ENCODE measurements around the gene FES. TPM values are rescaled to one million over a fixed set of nuclear protein-coding genes. Genes with fewer than 3 reads are reported as not detected.
"Not testable (repeated sequence)": the region's sequence is repeated elsewhere in the genome, so short reads cannot be mapped to it uniquely, and the experiment has no call there.

The FES gene
- total RNA-seq, 6 experiments from 2014 or later, result 0.41 to 1.4 (median 1.1) TPM

DNA sequence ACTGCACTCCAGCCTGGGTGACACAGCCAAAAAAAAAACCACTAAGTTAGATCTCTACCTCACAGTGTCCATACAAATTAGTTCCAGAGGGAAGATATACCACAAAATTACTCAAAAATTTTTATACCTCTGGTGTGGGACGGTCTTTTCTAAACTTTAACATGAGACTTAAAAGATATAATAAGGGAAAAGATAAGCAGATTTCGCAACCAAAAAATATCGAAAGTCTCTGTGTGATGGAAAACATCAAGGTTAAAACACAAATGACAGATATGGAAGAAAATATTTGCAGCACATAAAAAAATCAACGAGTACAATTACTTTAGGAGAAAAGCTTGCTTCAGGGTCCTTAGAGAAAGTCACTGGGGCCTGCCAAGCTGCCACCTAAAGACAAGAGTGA lies 37.6 kb downstream of the FES start:
- Mint-ChIP-seq H3K36me3 (ENCODE audit: low read depth) (peaks cover 5% of the 10 kb centered on the region), H3K4me1 (ENCODE audit: low read depth) (no peaks in the 10 kb centered on the region), H3K27me3 (ENCODE audit: insufficient read depth) (no peaks in the 10 kb centered on the region), H3K9me3 (no peaks in the 10 kb centered on the region), H3K27ac (no peak overlapping the region), H3K4me3 (no peak overlapping the region)
- TF ChIP-seq, protein P1, sequence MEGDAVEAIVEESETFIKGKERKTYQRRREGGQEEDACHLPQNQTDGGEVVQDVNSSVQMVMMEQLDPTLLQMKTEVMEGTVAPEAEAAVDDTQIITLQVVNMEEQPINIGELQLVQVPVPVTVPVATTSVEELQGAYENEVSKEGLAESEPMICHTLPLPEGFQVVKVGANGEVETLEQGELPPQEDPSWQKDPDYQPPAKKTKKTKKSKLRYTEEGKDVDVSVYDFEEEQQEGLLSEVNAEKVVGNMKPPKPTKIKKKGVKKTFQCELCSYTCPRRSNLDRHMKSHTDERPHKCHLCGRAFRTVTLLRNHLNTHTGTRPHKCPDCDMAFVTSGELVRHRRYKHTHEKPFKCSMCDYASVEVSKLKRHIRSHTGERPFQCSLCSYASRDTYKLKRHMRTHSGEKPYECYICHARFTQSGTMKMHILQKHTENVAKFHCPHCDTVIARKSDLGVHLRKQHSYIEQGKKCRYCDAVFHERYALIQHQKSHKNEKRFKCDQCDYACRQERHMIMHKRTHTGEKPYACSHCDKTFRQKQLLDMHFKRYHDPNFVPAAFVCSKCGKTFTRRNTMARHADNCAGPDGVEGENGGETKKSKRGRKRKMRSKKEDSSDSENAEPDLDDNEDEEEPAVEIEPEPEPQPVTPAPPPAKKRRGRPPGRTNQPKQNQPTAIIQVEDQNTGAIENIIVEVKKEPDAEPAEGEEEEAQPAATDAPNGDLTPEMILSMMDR (IDR thresholded peaks at IDR 0.05), result no peak
- no peak for DNase-seq

DNA sequence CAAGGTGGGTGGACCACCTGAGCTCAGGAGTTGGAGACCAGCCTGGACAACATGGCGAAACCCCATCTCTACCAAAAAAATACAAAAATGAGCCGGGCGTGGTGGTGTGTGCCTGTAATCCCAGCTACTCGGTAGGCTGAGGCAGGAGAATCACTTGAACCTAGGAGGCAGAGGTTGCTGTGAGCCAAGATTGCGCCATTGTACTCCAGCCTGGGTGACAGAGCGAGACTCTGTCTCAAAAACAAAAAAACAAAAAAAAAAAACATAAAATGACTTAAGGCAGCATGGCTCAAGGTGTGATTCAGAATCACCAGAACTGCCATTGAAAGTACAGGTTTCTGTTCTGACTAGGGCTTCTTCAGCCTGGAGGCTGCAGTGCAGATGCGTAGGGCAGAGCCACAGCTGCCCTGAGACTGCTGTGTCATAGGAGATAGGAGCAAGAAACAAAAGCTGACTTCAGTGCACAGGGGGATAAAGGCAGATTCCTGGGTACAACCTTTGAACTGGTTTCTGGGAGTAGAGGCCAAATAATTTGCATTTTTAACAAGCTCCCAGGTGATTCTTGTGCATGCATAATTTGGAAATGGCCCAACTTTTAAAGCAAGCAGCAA lies 38.5 kb downstream of the FES start:
- H3K4me1 Mint-ChIP-seq (ENCODE audit: low read depth), result not testable (repeated sequence)

DNA sequence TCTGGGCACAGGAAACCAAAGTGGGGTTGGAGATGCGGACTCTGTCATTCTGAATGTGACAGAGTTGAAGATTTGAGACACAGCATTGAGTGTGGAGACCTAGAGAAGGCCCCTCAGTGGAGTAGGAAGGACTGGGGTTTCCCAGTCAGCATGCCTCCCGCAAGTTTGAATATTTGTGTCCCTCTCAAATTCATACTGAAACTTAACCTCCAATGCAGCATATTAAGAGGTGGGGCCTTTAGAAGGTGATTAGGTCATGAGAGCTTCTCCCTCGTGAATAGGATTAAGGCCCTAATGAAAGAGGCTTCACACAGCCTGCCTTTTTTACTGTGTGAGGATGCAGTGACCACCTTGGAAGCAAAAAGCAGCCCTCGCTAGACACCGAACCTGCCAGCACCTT lies 40.1 kb downstream of the FES start:
- Mint-ChIP-seq H3K4me1 (ENCODE audit: low read depth) (peaks cover 2% of the 10 kb centered on the region; the same call in 1 of the 2 replicates), H3K9me3 (no peaks in the 10 kb centered on the region), H3K36me3 (ENCODE audit: low read depth) (no peaks in the 10 kb centered on the region; the same call in 1 of the 2 replicates), H3K4me3 (no peak overlapping the region), H3K27me3 (ENCODE audit: insufficient read depth) (no peaks in the 10 kb centered on the region), H3K27ac (no peak overlapping the region)
- DNase-seq, result no peak
- TF ChIP-seq, protein P1 (IDR thresholded peaks at IDR 0.05), result no peak

More for the DNA sequence above, 38.5 kb downstream of the FES start:
- H3K27ac Mint-ChIP-seq; H3K9me3 Mint-ChIP-seq; H3K4me3 Mint-ChIP-seq; H3K36me3 Mint-ChIP-seq (ENCODE audit: low read depth); H3K27me3 Mint-ChIP-seq (ENCODE audit: insufficient read depth); DNase-seq: not testable (repeated sequence)

DNA sequence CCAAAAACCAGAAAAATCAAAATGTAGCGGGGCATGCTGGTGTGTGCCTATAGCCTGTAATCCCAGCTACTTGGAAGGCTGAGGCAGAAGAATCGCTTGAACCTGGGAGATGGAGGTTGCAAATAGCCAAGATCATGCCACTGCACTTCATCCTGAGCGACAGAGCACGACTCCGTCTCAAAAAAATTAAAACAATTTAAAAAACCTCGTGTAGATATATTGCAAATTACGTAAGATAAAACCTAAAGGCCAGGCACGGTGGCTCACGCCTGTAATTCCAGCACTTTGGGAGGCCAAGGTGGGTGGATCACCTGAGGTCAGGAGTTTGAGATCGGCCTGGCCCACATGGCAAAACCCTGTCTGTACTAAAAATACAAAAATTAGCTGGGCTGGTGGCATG lies 42.5 kb downstream of the FES start:
- not testable (repeated sequence) for H3K9me3 Mint-ChIP-seq; H3K27ac Mint-ChIP-seq; H3K36me3 Mint-ChIP-seq (ENCODE audit: low read depth); DNase-seq; H3K4me3 Mint-ChIP-seq; H3K27me3 Mint-ChIP-seq (ENCODE audit: insufficient read depth)
- peaks cover 25% of the 10 kb centered on the region for H3K4me1 Mint-ChIP-seq (ENCODE audit: low read depth)

DNA sequence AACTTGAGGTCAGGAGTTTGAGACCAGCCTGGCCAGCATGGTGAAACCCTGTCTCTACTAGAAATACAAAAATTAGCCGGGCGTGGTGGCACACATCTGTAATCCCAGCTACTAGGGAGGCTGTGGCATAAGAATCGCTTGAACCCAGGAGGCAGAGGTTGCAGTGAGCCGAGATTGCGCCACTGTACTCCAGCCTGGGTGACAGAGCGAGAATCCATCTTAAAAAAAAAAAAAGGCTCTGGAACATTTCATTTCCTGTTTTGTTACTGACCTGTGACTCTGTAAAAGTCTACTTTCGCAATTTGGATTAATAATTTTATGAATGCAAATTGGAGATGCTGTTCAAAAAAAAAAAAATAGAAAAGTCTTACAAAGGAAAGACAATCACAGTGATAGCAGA lies 43.8 kb downstream of the FES start:
- H3K27ac Mint-ChIP-seq; H3K27me3 Mint-ChIP-seq (ENCODE audit: insufficient read depth); DNase-seq; H3K4me3 Mint-ChIP-seq; H3K9me3 Mint-ChIP-seq; H3K36me3 Mint-ChIP-seq (ENCODE audit: low read depth): not testable (repeated sequence)
- H3K4me1 Mint-ChIP-seq (ENCODE audit: low read depth), result peaks cover 33% of the 10 kb centered on the region

DNA sequence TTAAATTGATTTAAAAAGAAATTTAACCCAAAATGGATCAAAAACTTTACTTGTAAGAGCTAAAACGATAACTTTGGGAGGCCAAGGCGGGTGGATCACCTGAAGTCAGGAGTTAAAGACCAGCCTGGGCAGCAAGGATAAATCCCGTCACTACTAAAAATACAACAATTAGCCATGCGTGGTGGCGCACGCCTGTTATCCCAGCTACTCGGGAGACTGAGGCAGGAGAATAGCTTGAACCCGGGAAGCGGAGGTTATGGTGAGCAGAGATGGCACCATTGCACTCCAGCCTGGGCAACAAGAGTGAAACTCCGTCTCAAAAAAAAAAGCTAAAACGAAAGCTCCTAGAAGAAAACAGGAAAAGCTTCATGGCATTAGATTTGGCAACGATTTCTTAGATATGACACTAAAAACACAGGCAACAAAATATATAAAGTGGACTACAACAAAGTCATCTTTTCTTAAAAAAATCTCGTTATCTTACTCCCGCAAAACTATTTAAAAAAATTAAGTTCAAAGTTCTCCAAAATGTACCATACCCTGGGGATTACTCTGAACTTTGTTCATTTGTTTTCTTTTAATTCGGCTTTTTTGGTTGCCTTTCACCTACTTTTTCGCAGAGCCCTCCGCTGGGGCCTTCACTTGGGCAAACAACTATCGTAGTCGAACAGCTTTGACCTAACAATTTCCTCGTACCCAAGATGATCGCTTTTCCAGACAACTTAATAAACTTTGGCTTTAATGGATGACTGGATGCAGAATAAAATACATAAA lies 45.1 kb downstream of the FES start:
- Mint-ChIP-seq H3K4me1 (ENCODE audit: low read depth) (peaks cover 39% of the 10 kb centered on the region), H3K36me3 (ENCODE audit: low read depth) (no peaks in the 10 kb centered on the region), H3K9me3 (no peaks in the 10 kb centered on the region), H3K27me3 (ENCODE audit: insufficient read depth) (no peaks in the 10 kb centered on the region; the same call in 1 of the 2 replicates), H3K27ac (peak overlapping the region; percentile 92), H3K4me3 (peak overlapping the region; percentile 87)
- TF ChIP-seq, protein P1 (IDR thresholded peaks at IDR 0.05), result no peak
- no peak for DNase-seq

DNA sequence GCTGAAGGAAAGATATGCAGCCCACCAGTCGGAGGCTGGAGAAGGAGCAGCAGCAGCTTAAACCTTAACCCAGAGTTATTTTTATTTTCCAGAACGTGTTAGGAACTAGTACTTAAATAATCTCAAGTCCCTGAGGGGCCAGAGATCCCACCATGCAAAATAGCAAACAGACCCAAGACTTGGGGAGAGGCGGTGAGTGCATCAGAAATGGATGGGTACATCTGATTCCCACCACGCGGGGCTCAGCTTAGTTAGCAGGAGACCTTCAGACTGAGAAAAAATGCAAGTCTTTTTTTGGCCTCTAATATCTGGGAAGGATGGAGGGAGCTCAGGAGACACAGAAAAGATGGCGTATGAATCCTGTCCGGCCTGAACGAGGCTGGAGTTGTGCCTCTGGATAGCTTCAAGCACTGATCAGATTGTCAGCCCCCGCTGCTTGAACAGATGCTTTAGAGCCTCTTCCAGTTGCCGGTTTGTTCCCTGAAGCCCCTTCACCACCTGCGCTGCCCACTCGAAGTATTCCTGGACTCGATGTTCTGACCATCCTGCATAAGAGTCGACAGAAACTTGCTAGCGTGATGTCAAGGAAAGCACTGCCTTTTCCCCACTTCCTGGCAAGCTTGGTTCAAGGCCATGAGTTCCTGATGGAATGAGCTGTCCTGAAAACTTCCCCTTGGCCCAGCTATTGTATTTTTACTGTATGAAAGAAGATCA lies 46.7 kb downstream of the FES start:
- H3K9me3 Mint-ChIP-seq, result no peaks in the 10 kb centered on the region
- no peak for DNase-seq
- H3K4me3 Mint-ChIP-seq, result peak overlapping the region; percentile 94
- H3K27me3 Mint-ChIP-seq (ENCODE audit: insufficient read depth), result peaks cover under 1% of the 10 kb centered on the region; the same call in 1 of the 2 replicates
- peaks cover 2% of the 10 kb centered on the region; the same call in 1 of the 2 replicates for H3K36me3 Mint-ChIP-seq (ENCODE audit: low read depth)
- TF ChIP-seq, protein P1 (IDR thresholded peaks at IDR 0.05), result no peak
- peak overlapping the region; percentile 92 for H3K27ac Mint-ChIP-seq
- H3K4me1 Mint-ChIP-seq (ENCODE audit: low read depth), result peaks cover 45% of the 10 kb centered on the region

All from HFFc6 (cell line).